Measurements from ENCODE around the gene HDHD5. TPM values are rescaled to one million over a fixed set of nuclear protein-coding genes. Genes with fewer than 3 reads are reported as not detected.

Gene HDHD5
- total RNA-seq, 1 donor from 2014 or later = 11.3 TPM

- no peak for DNase-seq (ENCODE audit: low spot score)
Measured at GRCh38 chr22:17106161-17106784, 52.8 kb downstream of the HDHD5 start.

- DNase-seq (ENCODE audit: low spot score) = no peak
Measured at GRCh38 chr22:17105143-17106129, 53.6 kb downstream of the HDHD5 start.

GRCh38 chr22:17104336-17104935, 54.6 kb downstream of the HDHD5 start:
- no peak for DNase-seq (ENCODE audit: low spot score)

- no peak for DNase-seq (ENCODE audit: low spot score)
Measured at GRCh38 chr22:17103351-17103750, 55.7 kb downstream of the HDHD5 start.

- no peak for DNase-seq (ENCODE audit: low spot score)
Measured at GRCh38 chr22:17102297-17102667, 56.8 kb downstream of the HDHD5 start.

- DNase-seq (ENCODE audit: low spot score) = no peak
Measured at GRCh38 chr22:17101475-17102296, 57.4 kb downstream of the HDHD5 start.

GRCh38 chr22:17100621-17101020, 58.5 kb downstream of the HDHD5 start:
- DNase-seq (ENCODE audit: low spot score) = no peak

GRCh38 chr22:17098379-17098819, 60.7 kb downstream of the HDHD5 start:
- no peak for DNase-seq (ENCODE audit: low spot score)

GRCh38 chr22:17097701-17098100, 61.4 kb downstream of the HDHD5 start:
- no peak for DNase-seq (ENCODE audit: low spot score)

GRCh38 chr22:17097062-17097461, 62.0 kb downstream of the HDHD5 start:
- no peak for DNase-seq (ENCODE audit: low spot score)

GRCh38 chr22:17096071-17096470, 63.0 kb downstream of the HDHD5 start:
- DNase-seq (ENCODE audit: low spot score) = no peak

- no peak for DNase-seq (ENCODE audit: low spot score)
Measured at GRCh38 chr22:17095538-17095937, 63.5 kb downstream of the HDHD5 start.

- no peak for DNase-seq (ENCODE audit: low spot score)
Measured at GRCh38 chr22:17093081-17093480, 66.0 kb downstream of the HDHD5 start.

- DNase-seq (ENCODE audit: low spot score) = no peak
Measured at GRCh38 chr22:17091851-17092250, 67.2 kb downstream of the HDHD5 start.

GRCh38 chr22:17090550-17090949, 68.5 kb downstream of the HDHD5 start:
- DNase-seq (ENCODE audit: low spot score) = no peak

Other genes with a start within 250 kb of the HDHD5 start
- 1.7 TPM for gene GAB4, start 151.1 kb downstream of the HDHD5 start, total RNA-seq (ENCODE audit: insufficient read depth, low replicate concordance)
- 9.6 TPM for gene IL17RA, start 74.3 kb downstream of the HDHD5 start, total RNA-seq (ENCODE audit: insufficient read depth, low replicate concordance)
- gene TMEM121B, start 37.9 kb downstream of the HDHD5 start, total RNA-seq (ENCODE audit: insufficient read depth, low replicate concordance) = 1.7 TPM
- 11.6 TPM for gene ADA2, start 60.2 kb upstream of the HDHD5 start, total RNA-seq (ENCODE audit: insufficient read depth, low replicate concordance)
- gene CECR2, start 210.2 kb upstream of the HDHD5 start, total RNA-seq (ENCODE audit: insufficient read depth, low replicate concordance) = 1.2 TPM